H9 (cell line): ENCODE data around the gene CASQ1. TPM values are rescaled to one million over a fixed set of nuclear protein-coding genes. Genes with fewer than 3 reads are reported as not detected.

Experiments used
- DNase-seq: peaks from one replicate; pipeline ENCODE4 v3.0.0-alpha.2; 2017
- H2AFZ ChIP-seq: one replicate; pipeline ENCODE4 v1.6.1; 2013; ENCODE audit warnings: mild to moderate bottlenecking, low read length, control low read depth, moderate library complexity
- H2AK5ac ChIP-seq: 2 replicates; pipeline ENCODE4 v1.6.1; 2013; ENCODE audit warnings: low read length, control low read depth, mixed read lengths; ENCODE audit not compliant: insufficient read length
- H2BK120ac ChIP-seq: one replicate; pipeline ENCODE4 v1.6.1; 2013; ENCODE audit warnings: low read depth, mild to moderate bottlenecking, low read length, control low read depth, inconsistent platforms; ENCODE audit not compliant: poor library complexity, severe bottlenecking
- H2BK12ac ChIP-seq: 2 replicates; pipeline ENCODE4 v1.6.1; 2013; ENCODE audit warnings: low read length, control low read depth, mixed read lengths, low read depth; ENCODE audit not compliant: insufficient read length
- H2BK15ac ChIP-seq: 2 replicates; pipeline ENCODE4 v1.6.1; 2013; ENCODE audit warnings: low read depth, low read length, control low read depth
- H2BK20ac ChIP-seq: one replicate; pipeline ENCODE4 v1.6.1; 2013; ENCODE audit warnings: low read depth, mild to moderate bottlenecking, low read length, control low read depth, inconsistent platforms; ENCODE audit not compliant: poor library complexity, severe bottlenecking
- H2BK5ac ChIP-seq: 2 replicates; pipeline ENCODE4 v1.6.1; 2013; ENCODE audit warnings: low read length, control low read depth, mixed read lengths; ENCODE audit not compliant: insufficient read length
- H3K14ac ChIP-seq: 2 replicates; pipeline ENCODE4 v1.6.1; 2013; ENCODE audit warnings: low read length, control low read depth; ENCODE audit not compliant: insufficient read depth
- H3K18ac ChIP-seq: 2 replicates; pipeline ENCODE4 v1.6.1; 2013; ENCODE audit warnings: low read depth, mild to moderate bottlenecking, mixed read lengths, low read length, control low read depth; ENCODE audit not compliant: insufficient read length
- H3K23ac ChIP-seq: 2 replicates; pipeline ENCODE4 v1.6.1; 2013; ENCODE audit warnings: low read length, control low read depth, mixed read lengths, low read depth; ENCODE audit not compliant: insufficient read length
- H3K23me2 ChIP-seq: 2 replicates; pipeline ENCODE4 v1.6.1; 2013; ENCODE audit warnings: low read depth, mild to moderate bottlenecking, mixed read lengths, low read length, control low read depth; ENCODE audit not compliant: insufficient read length, poor library complexity, severe bottlenecking
- H3K27ac ChIP-seq: 2 replicates; pipeline ENCODE4 v1.5.1; 2013; ENCODE audit warnings: low read length, control low read depth, mixed read lengths, low read depth; ENCODE audit not compliant: insufficient read length
- H3K27me3 ChIP-seq: 2 replicates; pipeline ENCODE4 v1.6.1; 2013; ENCODE audit warnings: low read length, control low read depth, inconsistent platforms; ENCODE audit not compliant: insufficient read depth
- H3K4ac ChIP-seq: 2 replicates; pipeline ENCODE4 v1.6.1; 2013; ENCODE audit warnings: low read depth, mild to moderate bottlenecking, control low read depth, inconsistent platforms, low read length, moderate library complexity
- H3K4me1 ChIP-seq: 2 replicates; pipeline ENCODE4 v1.6.1; 2013; ENCODE audit warnings: low read length, control low read depth, inconsistent platforms; ENCODE audit not compliant: insufficient read depth
- H3K4me2 ChIP-seq: 2 replicates; pipeline ENCODE4 v1.6.1; 2013; ENCODE audit warnings: low read length, control low read depth, mixed read lengths; ENCODE audit not compliant: insufficient read length, insufficient read depth
- H3K56ac ChIP-seq: 2 replicates; pipeline ENCODE4 v1.6.1; 2013; ENCODE audit warnings: low read depth, mild to moderate bottlenecking, mixed read lengths, low read length, control low read depth; ENCODE audit not compliant: insufficient read length
- H3K79me1 ChIP-seq: 2 replicates; pipeline ENCODE4 v1.6.1; 2013; ENCODE audit warnings: low read depth, mild to moderate bottlenecking, moderate library complexity, low read length, control low read depth, inconsistent platforms; ENCODE audit not compliant: insufficient read depth, poor library complexity, severe bottlenecking
- H3K79me2 ChIP-seq: 2 replicates; pipeline ENCODE4 v1.6.1; 2013; ENCODE audit warnings: low read length, control low read depth, inconsistent platforms; ENCODE audit not compliant: insufficient read depth
- H3K9ac ChIP-seq: 2 replicates; pipeline ENCODE4 v1.6.1; 2013; ENCODE audit warnings: low read length, control low read depth, mixed read lengths; ENCODE audit not compliant: insufficient read length; ENCODE audit errors: extremely low read depth
- H3K9me3 ChIP-seq: one replicate; pipeline ENCODE4 v1.6.1; 2013; ENCODE audit warnings: low read depth, low read length, inconsistent platforms; ENCODE audit not compliant: control insufficient read depth
- H3T11ph ChIP-seq: one replicate; pipeline ENCODE4 v1.6.1; 2013; ENCODE audit warnings: mild to moderate bottlenecking, low read length, control low read depth, inconsistent platforms
- H4K20me1 ChIP-seq: one replicate; pipeline ENCODE4 v1.6.1; 2013; ENCODE audit not compliant: control insufficient read depth, insufficient read length, insufficient read depth
- H4K5ac ChIP-seq: 2 replicates; pipeline ENCODE4 v1.6.1; 2013; ENCODE audit warnings: low read depth, mild to moderate bottlenecking, mixed read lengths, low read length, control low read depth; ENCODE audit not compliant: insufficient read length
- H4K8ac ChIP-seq: replicated peaks from 2 replicates; pipeline ENCODE4 v1.6.1; 2013; ENCODE audit warnings: low read length, control low read depth, mixed read lengths, low read depth; ENCODE audit not compliant: insufficient read length
- H4K91ac ChIP-seq: 2 replicates; pipeline ENCODE4 v1.6.1; 2013; ENCODE audit warnings: low read depth, mild to moderate bottlenecking, moderate library complexity, mixed read lengths, low read length, control low read depth; ENCODE audit not compliant: insufficient read length
- H3K27ac Mint-ChIP-seq, 3 experiments: 2 replicates in 2 of 3; 3 replicates in 1 of 3; pipeline ENCODE4 v1.8.0; 2020 to 2021; ENCODE audit warnings: mixed read lengths in 3 of 3, mild to moderate bottlenecking in 1 of 3, moderate library complexity in 1 of 3
- H3K27me3 Mint-ChIP-seq: 2 replicates; pipeline ENCODE4 v1.8.0; 2021; ENCODE audit warnings: low read depth, mild to moderate bottlenecking, moderate library complexity, mixed read lengths
- H3K36me3 Mint-ChIP-seq, 3 experiments: 2 replicates in 2 of 3; 3 replicates in 1 of 3; pipeline ENCODE4 v1.8.0; 2020 to 2021; ENCODE audit warnings: low read depth in 3 of 3, mixed read lengths in 3 of 3; ENCODE audit not compliant: insufficient read depth in 1 of 3
- H3K4me1 Mint-ChIP-seq, 2 experiments: 2 replicates each; pipeline ENCODE4 v1.8.0; 2020; ENCODE audit warnings: mixed read lengths in 2 of 2
- H3K4me3 Mint-ChIP-seq, 2 experiments: 2 replicates in 1 of 2; 3 replicates in 1 of 2; pipeline ENCODE4 v1.8.0; 2020 to 2021; ENCODE audit warnings: mild to moderate bottlenecking in 2 of 2, mixed read lengths in 2 of 2, moderate library complexity in 1 of 2
- H3K9me3 Mint-ChIP-seq, 2 experiments: 2 replicates in 1 of 2; 3 replicates in 1 of 2; pipeline ENCODE4 v1.8.0; 2020; ENCODE audit warnings: mild to moderate bottlenecking in 2 of 2, mixed read lengths in 2 of 2, moderate library complexity in 1 of 2
- CTCF ChIP-seq: fragments of 200-600 bp; sonication (generic); conservative IDR thresholded peaks from 3 replicates; pipeline ENCODE4 v1.8.0; 2021; ENCODE audit warnings: antibody characterized with exemption, mild to moderate bottlenecking
- WGBS: extraction: QIAGEN DNeasy Blood & Tissue Kit; methylation state at CpG from one replicate; pipeline ENCODE4 v1.1.7; 2013; ENCODE audit warnings: missing lambda C conversion rate, low lambda C conversion rate, mixed read lengths; ENCODE audit not compliant: insufficient read length; ENCODE audit errors: extremely low coverage; 5-methylcytosine and 5-hydroxymethylcytosine counted together
- total RNA-seq: library from RNA; stranded (reverse); gene quantifications from 2 replicates; pipeline ENCODE4 v1.2.1, GENCODE V29; 2021

Gene CASQ1
- total RNA-seq, 1 experiment from 2014 or later: 0.55 TPM

GRCh38 chr1:160148121-160148520 lies 42.3 kb upstream of the CASQ1 start:
- H3K18ac ChIP-seq: no peak overlapping the region
- H3K79me1 ChIP-seq: no peaks in the 10 kb centered on the region
- no peak overlapping the region for H2BK12ac ChIP-seq
- Mint-ChIP-seq H3K27ac (no peak overlapping the region), H3K27me3 (peaks cover 6% of the 10 kb centered on the region), H3K9me3 (no peaks in the 10 kb centered on the region), H3K36me3 (no peaks in the 10 kb centered on the region), H3K4me3 (no peak overlapping the region), H3K4me1 (peaks cover 3 to 13% of the 10 kb centered on the region in 2 experiments; a peak in 3 of 4 replicates)
- no peak overlapping the region for H4K91ac ChIP-seq
- H3K23ac ChIP-seq: no peak overlapping the region
- no peaks in the 10 kb centered on the region for H3K23me2 ChIP-seq
- no peak overlapping the region for H3K4me2 ChIP-seq
- no peak overlapping the region for H3K14ac ChIP-seq
- H2BK5ac ChIP-seq: no peak overlapping the region
- no peak for DNase-seq
- H3T11ph ChIP-seq: no peak overlapping the region
- no peak overlapping the region for H3K9ac ChIP-seq
- no peak overlapping the region for H4K5ac ChIP-seq
- H2AK5ac ChIP-seq: no peak overlapping the region
- no peak overlapping the region for H2BK15ac ChIP-seq
- no CpG with 5 or more reads among the region's 3 CpGs for WGBS
- H3K27ac ChIP-seq: no peak overlapping the region
- no peak overlapping the region for H3K56ac ChIP-seq
- no peak overlapping the region for H2BK20ac ChIP-seq
- H3K79me2 ChIP-seq: no peaks in the 10 kb centered on the region
- no peak overlapping the region for H3K4ac ChIP-seq
- H3K27me3 ChIP-seq: no peaks in the 10 kb centered on the region
- no peaks in the 10 kb centered on the region for H4K20me1 ChIP-seq
- no peak overlapping the region for H2BK120ac ChIP-seq
- H3K4me1 ChIP-seq: no peaks in the 10 kb centered on the region; the same call in 1 of the 2 replicates
- no peak overlapping the region for H4K8ac ChIP-seq
- no peaks in the 10 kb centered on the region for H3K9me3 ChIP-seq
- no peak overlapping the region for H2AFZ ChIP-seq
- no peak for TF ChIP-seq CTCF
